Keratinocyte (primary cell): Measurements from ENCODE around the gene PTEN.

Experiments
- EZH2 ChIP-seq: IDR thresholded peaks from one replicate; pipeline ENCODE4 v1.6.1; 2012; ENCODE audit warnings: inconsistent platforms, mild to moderate bottlenecking, low read length, moderate library complexity
- TF ChIP-seq, protein P1 (sequence below), 3 experiments: IDR thresholded peaks in 1 of 3; conservative IDR thresholded peaks in 1 of 3; optimal IDR thresholded peaks in 1 of 3; 2 replicates in 2 of 3; 3 replicates in 1 of 3; pipeline versions ENCODE3 to v1.5.1; 2011; ENCODE audit warnings: low read length in 3 of 3, mild to moderate bottlenecking in 3 of 3, moderate library complexity in 2 of 3, control low read depth in 1 of 3, inconsistent platforms in 1 of 3; ENCODE audit not compliant: insufficient read depth in 2 of 3; ENCODE audit errors: extremely low read depth in 1 of 3

DNA sequence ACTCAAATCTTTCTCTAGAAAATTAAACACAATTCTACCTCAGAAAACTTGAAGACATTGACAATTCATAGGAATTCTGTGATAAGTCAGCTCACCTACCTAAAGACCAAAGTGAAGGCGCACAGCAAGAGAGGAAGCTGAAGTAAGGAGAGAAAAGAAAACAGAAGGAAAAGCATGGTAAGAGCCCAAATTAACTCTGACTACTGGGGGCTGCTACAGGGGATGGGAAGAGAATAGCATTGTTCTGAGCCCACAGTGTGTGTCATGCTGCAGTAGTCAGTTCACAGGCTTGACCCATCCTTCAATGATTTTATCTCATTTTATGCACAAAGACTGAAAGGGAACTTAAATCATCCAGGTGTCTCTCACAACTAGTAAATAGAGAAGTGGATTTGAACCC is 111.3 kb downstream of the PTEN start:
- TF ChIP-seq, protein P1, sequence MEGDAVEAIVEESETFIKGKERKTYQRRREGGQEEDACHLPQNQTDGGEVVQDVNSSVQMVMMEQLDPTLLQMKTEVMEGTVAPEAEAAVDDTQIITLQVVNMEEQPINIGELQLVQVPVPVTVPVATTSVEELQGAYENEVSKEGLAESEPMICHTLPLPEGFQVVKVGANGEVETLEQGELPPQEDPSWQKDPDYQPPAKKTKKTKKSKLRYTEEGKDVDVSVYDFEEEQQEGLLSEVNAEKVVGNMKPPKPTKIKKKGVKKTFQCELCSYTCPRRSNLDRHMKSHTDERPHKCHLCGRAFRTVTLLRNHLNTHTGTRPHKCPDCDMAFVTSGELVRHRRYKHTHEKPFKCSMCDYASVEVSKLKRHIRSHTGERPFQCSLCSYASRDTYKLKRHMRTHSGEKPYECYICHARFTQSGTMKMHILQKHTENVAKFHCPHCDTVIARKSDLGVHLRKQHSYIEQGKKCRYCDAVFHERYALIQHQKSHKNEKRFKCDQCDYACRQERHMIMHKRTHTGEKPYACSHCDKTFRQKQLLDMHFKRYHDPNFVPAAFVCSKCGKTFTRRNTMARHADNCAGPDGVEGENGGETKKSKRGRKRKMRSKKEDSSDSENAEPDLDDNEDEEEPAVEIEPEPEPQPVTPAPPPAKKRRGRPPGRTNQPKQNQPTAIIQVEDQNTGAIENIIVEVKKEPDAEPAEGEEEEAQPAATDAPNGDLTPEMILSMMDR (optimal IDR thresholded peaks at IDR 0.05 in 1 of 3, IDR thresholded peaks at IDR 0.05 in 1 of 3, conservative IDR thresholded peaks at IDR 0.05 in 1 of 3; ENCODE audit: extremely low read depth in 1 of 3, insufficient read depth in 2 of 3, low read length in 3 of 3), result no peak
- TF ChIP-seq EZH2, result no peak
